Measurements from ENCODE around the gene PCLO.
A peak's percentile ranks its signal among the peaks of the same experiment; 100 is the strongest.

Gene PCLO, protein sequence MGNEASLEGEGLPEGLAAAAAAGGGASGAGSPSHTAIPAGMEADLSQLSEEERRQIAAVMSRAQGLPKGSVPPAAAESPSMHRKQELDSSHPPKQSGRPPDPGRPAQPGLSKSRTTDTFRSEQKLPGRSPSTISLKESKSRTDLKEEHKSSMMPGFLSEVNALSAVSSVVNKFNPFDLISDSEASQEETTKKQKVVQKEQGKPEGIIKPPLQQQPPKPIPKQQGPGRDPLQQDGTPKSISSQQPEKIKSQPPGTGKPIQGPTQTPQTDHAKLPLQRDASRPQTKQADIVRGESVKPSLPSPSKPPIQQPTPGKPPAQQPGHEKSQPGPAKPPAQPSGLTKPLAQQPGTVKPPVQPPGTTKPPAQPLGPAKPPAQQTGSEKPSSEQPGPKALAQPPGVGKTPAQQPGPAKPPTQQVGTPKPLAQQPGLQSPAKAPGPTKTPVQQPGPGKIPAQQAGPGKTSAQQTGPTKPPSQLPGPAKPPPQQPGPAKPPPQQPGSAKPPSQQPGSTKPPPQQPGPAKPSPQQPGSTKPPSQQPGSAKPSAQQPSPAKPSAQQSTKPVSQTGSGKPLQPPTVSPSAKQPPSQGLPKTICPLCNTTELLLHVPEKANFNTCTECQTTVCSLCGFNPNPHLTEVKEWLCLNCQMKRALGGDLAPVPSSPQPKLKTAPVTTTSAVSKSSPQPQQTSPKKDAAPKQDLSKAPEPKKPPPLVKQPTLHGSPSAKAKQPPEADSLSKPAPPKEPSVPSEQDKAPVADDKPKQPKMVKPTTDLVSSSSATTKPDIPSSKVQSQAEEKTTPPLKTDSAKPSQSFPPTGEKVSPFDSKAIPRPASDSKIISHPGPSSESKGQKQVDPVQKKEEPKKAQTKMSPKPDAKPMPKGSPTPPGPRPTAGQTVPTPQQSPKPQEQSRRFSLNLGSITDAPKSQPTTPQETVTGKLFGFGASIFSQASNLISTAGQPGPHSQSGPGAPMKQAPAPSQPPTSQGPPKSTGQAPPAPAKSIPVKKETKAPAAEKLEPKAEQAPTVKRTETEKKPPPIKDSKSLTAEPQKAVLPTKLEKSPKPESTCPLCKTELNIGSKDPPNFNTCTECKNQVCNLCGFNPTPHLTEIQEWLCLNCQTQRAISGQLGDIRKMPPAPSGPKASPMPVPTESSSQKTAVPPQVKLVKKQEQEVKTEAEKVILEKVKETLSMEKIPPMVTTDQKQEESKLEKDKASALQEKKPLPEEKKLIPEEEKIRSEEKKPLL (N-terminal part only)

DNA sequence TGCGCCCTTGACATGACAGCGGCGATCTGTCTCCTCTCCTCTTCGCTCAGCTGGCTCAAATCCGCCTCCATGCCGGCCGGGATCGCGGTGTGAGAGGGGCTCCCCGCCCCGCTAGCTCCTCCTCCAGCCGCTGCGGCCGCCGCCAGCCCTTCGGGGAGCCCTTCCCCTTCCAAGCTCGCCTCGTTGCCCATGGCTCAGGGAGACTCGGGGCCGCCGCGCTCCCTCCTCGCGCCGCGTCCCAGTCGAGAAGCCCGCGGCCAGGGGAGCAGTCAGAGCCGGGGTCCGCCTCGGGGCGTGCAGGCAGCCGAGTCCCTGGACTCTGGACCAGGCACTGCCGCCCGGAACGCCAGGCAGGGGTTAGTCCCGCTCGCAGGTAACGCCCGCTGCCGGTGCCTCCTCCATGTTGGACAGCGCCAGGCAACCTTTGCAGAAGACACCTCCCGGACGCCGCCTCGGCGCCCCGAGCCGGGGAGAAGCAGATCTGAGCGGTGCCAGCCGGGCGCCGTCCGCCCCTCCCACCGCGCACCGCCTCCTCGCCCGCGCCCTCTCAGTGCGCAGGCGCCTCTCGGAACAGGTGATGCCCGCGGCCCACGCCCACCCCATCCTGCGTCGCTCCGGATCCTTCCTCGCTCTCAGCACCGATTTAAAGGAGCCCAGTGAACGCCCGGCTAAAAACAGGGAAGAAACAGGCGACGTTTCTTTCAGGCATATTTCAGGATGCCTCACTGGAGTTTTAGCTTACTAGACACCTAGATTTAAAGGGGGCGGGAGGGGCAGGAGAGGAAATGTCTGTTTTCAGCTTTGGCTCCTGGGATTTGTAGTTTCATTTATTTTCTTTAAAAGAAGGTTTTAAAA, at the start of gene PCLO:
Gene PCLO, minus strand, starts transcription at position 483 of the 855 bp plus-strand sequence. Its CDS starts 292 bp downstream, at position 191.
- DNase-seq = peak; percentile 96 to 98

DNA sequence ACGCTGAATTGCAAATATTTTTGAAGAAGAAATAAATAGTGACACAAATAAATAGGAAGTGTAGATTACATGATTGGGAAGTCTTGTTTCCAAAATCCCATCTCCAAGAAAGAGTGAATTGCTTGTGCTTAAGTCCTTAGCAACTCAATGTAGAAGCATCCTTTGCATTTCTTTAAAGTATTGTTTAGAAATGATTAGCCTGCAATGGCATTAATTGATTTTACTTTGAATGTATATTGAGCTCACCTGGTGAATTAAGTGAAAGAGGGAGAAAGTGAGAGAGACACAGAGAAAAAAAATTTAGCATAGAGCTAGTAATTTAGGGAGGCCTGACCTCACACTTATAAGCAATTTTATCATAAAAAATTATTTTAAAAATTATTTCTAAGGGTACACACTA, 49.0 kb upstream of the PCLO start:
- no peak for DNase-seq

DNA sequence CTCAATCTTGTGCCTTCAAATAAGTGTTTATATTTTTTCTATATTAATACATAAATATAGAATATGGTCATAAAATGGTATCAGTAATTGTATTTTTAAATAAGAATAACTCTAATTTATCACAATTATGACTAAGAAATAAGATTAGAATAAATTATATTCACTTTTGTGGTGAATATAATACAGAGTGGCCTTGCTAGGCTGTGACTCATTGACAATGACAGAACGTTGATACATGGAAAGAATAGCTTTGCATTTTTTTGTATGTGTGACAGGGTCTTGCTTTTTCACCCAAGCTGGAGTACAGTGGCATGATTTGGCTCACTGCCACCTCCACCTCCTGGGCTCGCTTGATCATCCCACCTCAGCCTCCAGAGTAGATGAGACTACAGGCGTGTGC, 47.8 kb upstream of the PCLO start:
- no peak for DNase-seq

DNA sequence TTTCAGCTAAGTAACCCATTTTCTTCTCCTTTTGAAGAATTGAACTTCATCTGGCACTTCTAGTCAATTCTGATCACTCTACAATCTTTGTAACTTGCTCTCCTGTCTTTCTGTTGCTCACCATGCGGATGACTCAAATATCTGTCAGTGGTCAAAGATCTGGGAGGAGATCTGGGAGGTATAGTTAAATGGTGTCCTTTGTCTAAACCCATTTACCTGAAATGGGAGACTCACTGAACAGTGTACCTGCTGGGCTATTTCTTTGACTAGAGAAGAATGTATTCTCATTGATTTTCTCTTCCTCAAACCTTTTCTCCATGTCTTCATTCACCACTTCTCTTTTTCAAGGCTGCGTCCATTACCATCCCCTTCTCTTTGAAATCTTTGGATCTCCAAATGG, 42.0 kb upstream of the PCLO start:
- peak in 1 of 2 experiments; percentile 14 for DNase-seq

DNA sequence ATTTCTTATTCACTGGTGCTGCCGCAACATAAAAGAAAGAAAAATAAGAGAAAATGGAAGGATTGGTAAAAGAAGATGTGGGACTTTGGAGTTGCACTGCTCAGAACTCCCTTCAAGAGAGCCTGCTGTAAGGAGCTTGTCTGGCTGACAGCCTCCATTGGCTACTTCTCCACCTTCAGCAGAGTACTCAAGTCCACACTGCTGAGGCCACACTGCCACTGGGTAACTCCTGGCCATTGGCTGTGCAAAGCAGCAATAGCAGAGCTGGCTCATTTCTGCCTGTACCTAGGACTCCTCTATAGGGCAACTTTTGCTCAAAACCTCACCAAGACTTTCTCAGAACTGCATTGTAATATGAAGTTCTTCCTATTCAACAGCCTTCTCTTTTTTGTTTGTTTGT, 38.7 kb upstream of the PCLO start:
- DNase-seq = no peak

DNA sequence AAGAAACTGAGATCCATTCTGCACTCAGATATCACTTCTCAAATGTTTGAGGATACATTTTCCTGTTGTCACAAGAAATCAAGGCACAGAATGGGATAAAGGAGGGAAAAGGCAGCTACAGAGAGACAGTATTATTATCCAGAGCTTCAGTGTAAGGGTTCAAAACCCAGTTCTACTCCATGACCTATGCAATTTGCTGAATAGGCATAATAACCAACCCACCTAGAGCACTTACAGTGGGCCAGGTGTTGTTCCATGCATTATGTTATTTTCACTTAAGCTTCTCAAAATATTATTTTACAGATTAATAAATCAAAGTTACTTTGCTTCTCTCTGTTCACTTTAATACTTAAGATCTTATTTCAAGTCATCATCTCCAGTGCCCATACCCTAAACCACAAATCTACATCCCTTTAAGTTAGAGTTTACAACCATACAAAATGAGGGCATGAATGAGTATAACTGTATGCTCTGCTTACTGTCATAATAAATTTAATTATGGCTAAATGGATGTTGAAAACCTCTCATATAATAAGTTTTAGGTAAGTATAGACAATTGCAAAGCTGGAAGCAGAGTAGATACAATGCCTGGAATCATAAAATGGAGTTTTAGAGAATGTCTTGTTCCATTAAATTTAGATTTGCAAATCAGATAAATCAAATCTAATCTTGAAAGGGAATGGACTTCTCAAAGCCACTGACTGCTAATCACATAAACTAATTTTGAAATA, 28.1 kb upstream of the PCLO start:
- DNase-seq = no peak

DNA sequence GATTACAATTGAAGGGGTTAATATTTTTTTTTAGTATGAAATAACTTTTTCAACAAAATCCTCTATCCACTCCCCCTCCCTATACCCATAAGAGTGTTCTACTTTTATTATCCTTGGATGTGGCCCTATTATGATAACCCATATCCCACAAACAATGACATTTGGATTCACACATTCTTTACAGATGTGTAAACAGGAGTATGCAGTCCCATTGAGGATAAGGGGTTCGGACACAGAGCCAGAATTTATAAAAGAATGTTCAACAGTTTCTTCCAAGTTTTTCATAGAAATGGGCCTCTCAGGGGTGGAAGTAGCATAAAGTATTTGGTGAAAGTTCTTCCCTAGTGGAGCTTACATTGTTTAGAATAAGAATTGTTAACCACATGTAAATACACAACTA, 16.1 kb upstream of the PCLO start:
- no peak for DNase-seq

DNA sequence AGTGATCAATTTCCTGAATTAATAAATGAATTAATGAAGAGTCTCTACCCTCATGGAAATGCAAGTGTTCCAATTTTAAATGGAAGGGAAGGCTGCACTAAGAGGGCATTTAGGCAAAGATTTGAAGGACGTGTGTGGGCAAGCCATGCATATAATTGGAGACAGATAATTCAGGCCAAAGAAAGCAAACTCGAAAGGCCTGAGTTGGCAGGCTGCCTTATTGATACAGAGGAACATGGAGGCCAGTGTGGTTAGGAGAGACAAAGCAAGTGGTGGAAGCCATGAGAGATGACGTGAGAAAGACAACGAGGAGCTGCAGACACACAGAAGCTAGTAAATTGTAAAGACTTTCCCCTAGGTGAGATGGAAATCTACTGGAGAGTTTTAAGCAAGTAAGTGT, 15.4 kb upstream of the PCLO start:
- peak in 1 of 2 experiments; percentile 29 for DNase-seq

DNA sequence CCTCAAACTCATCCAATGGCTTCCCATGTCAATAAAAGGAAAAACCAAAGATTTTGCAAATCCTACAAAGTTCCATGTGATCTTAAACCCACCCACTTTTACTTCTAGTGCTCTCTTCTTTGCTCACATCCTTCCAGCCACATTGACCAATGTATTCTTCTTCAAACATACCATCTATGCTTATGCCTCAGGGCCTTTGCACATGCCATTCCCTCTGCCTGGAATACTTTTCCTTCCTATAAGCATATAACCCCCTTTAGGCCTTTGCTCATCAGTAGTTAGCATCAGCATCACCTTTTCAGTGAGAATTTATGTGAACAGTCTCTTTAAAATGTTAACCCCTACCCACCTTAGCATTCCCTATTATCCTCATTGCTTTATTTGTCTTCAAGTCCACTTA, 11.0 kb upstream of the PCLO start:
- no peak for DNase-seq

DNA sequence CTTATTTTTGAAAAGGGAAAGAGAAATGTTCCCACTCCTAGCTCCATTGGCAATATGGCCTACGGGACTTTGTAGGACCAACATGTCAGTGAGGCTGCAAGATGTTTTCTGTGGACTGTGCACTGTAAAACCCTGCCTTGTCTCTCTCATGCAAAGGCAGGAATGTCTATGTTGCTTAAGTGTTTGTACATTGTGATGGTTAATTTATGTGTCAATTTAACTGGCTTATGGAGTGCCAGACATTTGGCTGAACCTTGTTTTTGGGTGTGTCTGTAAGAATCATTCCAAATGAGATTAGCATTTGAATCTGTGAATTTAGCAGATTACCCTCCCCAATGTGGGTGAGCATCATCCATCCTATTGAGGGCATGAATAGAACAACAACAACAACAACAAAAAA, 4.1 kb upstream of the PCLO start:
- DNase-seq = no peak

DNA sequence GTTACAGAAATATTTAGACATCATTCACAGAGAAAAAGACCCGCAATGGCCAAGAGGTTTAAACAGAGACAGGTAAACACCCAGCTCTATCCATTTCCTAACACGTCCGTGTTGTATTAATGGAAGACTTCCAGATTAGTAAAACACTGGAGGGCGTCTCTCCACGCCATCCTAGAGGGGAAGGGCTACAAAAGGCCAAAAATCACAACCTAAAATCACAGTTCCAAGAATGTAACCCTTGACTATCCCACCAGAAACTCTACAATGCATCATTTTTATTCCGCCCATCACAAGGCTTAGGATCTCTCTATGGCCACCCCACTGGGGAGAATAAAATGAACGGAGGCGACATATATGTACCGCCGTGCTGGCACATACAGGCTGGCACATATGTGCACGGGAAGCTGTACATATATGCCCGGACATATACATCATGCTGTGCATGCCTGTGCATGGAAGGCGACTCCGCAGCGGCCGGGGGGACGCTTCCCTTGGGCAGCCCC, 734 bp downstream of the PCLO start:
- peak in 1 of 2 experiments; percentile 64 for DNase-seq

DNA sequence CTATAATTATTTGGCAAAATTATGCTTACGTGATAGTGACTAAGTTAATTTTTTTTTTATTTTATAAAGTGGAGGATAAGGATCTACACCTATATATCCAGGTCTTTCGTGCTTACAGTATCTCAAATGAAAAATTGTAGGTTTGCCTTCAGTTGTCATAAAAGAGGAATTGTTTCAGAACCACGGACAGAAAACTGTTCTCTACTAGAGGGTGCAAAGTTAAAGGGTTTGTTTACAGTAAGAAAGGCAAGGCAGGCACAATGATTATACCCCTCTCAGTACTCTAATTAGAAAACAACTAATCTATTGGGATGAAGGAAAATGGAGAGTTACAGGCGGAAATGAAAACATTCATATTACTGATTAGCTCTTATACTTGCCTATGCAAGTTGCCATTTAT, 1.5 kb downstream of the PCLO start:
- no peak for DNase-seq

DNA sequence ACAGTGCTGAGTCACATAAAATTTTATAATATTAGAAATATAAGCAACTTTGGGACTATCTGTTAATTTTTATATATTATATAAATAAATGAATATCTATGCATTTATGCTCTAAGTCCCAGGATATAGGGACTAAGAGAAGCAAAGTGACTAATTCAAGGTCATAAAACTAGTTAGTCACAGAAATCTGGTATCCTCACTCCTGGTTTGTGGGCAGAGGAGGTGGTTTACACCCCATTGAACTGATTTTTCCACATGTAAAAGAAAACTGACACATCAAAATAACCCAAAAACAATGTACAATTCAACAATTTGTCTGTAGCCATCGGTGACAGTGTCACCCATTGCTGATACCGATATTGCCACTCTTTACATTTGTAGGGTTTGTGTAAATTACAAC, 3.0 kb downstream of the PCLO start:
- DNase-seq = no peak

DNA sequence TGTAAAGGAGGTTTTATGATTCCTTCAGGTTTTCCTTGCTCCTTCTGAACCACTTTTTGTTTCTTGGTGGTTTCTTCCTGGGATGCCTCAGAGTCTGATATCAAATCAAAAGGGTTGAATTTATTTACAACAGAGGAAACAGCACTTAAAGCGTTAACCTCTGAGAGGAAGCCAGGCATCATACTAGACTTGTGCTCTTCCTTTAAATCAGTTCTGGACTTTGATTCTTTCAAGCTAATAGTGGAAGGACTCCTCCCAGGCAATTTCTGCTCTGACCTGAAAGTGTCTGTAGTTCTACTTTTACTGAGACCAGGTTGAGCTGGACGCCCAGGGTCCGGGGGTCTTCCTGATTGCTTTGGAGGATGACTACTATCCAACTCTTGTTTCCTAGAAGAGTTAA, 6.7 kb downstream of the PCLO start:
- DNase-seq = no peak

DNA sequence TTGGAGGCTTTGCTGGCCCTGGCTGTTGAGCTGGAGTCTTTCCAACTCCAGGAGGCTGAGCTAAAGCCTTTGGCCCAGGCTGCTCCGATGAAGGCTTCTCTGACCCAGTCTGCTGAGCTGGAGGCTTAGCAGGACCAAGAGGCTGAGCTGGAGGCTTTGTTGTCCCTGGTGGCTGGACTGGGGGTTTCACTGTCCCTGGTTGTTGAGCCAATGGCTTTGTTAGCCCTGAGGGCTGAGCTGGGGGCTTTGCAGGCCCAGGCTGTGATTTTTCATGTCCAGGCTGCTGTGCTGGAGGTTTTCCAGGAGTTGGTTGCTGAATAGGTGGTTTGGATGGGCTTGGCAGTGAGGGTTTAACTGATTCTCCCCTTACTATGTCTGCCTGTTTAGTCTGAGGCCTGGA, 7.3 kb downstream of the PCLO start:
- DNase-seq = no peak

DNA sequence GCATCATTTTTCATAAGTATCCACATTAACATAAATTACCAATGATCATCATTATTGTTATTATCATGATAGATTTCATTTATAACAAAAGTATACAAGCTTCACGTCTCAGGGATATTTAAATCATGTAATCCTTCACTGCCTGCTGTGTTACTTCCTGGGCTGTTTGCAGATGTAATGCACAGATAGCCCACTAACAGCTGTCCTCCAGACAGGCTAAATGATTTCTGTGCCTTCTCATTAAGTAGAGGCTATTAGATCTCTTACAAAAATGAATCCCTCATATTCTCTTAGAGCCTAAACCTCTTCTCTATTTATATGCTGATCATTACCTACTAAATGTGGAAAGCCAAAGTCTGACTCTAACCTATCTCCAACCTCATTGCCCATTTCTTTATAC, 9.3 kb downstream of the PCLO start:
- DNase-seq = peak in 1 of 2 experiments; percentile 51

DNA sequence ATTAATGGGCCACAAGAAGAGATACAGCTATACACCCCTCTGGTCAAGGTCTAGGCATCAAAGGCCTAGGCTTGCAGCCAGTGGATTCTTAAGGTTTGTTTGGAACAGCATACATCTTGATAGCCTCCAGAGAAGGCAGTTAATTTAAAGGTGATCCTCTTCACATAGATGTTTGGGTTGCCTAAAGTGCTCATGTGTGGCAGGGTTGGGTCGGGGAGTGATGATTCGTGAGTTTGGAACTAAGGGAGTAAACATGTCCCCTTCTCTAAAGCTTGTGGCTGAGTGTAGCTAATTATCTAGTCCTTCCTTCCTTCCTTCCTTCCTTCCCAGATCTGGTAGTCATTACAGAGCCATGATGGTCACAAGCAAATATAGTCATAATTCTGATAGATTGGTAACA, 12.4 kb downstream of the PCLO start:
- no peak for DNase-seq

DNA sequence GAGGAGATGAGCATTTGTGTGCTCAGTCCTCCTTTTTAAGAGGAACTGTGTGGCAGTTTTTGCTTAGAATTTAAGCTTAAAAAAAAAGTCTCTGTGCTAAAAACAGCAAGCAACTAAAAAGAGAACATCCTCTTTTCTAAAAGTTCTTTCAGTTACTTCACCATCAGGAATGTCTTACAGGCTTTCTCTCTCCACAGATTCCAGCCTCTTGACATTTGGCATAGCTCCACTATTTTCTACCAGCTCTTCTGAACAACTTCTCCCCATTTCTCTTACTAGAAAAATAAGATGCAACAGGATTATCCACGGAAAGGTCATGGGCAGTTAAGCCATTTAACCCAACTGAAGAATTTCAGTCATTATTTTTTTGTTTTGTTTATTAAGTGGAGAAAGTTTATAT, 13.2 kb downstream of the PCLO start:
- DNase-seq = no peak

DNA sequence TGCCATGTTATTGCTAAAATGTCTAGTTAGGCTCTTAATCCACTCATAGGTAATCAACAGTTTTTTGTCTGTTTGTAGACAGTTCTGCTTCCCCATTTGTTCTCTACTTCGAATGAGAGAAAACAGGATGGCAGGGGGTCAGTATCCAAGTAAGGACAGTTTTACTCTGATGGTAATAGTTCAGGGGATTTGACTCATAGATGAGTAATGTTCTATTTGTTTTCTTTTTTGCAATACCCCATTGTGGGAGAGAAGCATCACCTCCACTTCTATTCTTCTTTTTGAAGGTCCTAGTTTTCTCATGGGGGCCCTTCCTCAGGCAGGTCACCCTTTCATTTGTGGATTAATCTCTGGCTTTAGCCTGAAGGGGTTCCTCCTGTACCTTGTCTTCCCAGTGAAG, 13.9 kb downstream of the PCLO start:
- no peak for DNase-seq

DNA sequence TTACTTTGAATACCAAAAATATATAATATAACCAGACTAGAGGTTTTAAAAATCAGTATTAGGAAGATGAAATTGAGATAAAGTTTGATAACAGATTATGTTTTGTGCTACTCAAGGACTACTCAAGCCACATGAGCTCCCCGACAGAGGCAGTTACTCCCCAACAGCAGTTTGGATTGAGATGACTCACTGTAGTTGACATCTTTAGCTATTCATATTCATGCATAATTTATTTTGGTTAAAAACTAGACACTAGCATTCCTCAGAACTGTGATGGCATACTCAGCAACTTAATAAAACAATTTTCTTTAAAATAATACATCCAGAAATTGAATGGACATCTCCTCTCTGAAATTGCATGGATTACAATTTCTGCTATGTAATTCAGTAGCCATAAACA, 19.6 kb downstream of the PCLO start:
- DNase-seq = no peak

DNA sequence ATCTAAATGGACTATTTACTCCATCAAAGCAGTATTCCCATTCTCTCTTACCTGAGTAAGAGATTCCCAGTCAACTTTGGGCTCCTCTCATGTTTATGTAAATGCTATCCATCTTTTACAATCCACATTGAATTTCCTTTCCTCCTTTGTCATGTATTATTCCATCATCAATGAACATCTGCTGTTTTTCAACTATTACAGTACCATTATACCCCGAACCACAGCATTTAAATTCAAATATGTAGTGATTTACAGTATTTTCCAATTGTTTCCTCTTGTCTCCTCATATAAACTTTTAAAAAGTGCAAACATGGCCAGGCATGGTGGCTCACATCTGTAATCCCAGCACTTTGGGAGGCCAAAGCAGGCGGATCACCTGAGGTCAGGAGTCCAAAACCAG, 20.3 kb downstream of the PCLO start:
- DNase-seq = no peak
